HG02981 (cell line): ENCODE data around the gene CYP17A1.
A peak's percentile ranks its signal among the peaks of the same experiment; 100 is the strongest.

Experiments
- ATAC-seq: cut with Tn5 transposase; IDR thresholded peaks from one replicate; pipeline ENCODE4 v1.9.1; 2021; ENCODE audit warnings: mild to moderate bottlenecking, moderate library complexity; ENCODE audit not compliant: unreplicated experiment

CYP17A1 gene

DNA sequence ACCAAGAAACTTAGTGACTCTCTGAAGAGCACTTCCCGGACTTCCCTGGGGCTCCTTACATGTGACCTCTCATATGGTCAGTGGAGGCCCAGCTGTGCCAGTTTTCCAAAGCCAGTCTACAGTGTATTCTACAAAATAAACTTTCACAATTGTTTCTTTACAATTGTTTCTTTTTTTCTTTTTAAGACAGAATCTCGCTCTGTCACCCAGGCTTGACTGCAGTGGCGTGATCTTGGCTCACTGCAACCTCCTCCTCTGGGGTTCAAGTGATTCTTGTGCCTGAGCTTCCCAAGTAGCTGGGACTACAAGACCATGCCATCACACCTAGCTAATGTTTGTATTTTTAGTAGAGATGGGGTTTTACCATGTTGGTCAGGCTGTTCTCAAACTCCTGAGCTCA, 25.9 kb downstream of the CYP17A1 start:
- ATAC-seq: no peak

GRCh38 chr10:102808380-102808779, 28.8 kb downstream of the CYP17A1 start:
- no peak for ATAC-seq

- ATAC-seq: no peak
Observed at GRCh38 chr10:102804382-102805055, 32.7 kb downstream of the CYP17A1 start.

DNA sequence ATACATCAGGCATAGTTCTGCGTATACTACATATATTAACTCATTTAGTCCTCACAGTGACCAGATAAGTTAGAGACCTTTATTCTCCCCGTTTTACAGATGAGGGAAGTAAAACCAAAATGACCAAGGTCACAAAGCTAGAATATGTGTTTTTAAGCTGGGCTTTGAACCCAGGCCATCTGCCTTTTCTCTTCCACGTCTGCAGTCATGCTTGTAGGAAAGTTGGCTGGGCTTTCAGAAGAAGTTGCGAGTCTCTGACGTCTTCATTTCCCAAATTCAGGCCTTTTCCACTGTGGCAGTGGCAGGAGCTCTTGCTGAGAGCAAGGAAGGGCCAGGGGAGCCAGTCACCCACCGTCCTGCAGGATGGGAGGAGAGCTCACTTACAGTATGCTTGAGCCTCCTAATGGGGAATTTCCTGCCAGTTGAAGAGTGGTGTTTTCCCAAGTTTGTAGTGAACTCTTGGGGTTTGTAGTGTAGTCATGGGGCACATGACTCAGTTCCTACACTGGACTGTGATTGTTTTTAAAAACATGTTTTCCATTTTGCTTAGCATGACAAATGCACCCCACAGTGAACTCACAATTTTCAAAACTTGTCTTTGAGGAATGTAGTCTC, 34.2 kb downstream of the CYP17A1 start:
- ATAC-seq: no peak

DNA sequence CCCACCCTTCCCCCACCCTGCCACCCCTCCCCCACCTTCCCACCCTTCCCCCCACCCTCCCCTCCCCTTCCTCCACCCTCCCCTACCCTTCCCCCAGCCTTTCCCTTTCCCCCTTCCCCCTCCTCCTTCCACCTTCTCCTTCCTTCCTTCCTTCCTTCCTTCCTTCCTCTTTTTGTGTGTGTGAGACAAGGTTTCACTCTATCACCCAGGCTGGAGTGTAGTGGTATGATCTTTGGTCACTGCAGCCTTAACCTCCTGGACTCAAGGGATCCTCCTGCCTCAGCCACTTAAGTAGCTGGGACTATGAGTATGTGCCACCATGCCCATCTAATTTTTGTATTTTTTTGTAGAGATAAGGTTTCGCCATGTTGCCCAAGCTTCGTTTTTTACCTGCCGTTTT, 35.2 kb downstream of the CYP17A1 start:
- no peak for ATAC-seq

DNA sequence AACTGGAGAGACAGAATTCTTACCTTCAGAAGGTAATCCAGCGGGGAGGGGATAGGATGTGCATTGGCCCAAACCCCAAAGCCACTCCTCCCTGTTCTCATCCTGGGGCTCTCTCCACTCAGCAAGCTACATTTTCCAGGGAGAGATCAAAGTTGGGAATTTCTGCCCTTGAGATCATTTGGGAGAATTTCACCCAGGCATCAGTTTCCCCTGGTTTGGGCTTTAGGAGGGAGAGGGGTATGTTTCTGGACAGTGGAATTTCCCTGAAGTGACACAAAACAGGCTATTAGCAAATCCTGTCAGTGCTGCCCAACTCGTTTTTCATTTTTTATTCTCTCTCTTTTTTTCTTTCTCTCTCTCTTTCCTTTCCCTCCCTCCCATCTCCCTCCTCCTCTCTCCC, 35.7 kb downstream of the CYP17A1 start:
- no peak for ATAC-seq

DNA sequence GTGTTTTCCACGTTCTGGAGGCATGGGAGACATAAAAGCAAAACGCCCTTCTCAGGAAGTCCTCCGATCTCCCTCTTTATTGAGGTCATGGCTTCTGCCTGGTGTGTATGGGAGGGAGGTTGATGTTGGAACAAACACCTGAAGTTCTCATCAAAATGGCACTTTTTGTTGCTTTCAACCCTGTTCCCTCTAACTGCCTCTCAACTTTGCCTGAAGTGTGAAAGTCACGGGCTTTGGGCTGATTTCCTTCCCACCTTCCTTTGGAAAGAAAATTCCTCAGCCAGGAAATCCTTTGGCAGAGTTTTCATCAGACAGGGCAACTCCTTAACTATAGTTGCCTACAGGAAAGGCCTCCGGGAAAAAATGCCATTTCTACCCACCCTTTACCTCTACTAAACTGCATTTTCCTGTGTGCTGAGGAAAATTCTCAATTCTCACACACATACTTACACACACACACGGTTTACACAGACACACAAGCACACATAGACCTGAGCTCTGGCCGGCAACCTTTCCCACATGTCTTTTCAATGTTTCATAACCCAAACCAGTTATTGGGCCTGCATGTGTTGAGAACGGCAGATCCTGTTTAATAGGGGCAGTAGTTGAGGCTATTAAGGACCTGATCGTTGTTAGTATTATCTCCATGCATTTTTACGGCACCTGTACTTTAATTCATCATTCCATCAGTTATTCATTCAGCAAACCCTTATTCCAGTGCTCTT, 36.4 kb downstream of the CYP17A1 start:
- ATAC-seq: no peak

DNA sequence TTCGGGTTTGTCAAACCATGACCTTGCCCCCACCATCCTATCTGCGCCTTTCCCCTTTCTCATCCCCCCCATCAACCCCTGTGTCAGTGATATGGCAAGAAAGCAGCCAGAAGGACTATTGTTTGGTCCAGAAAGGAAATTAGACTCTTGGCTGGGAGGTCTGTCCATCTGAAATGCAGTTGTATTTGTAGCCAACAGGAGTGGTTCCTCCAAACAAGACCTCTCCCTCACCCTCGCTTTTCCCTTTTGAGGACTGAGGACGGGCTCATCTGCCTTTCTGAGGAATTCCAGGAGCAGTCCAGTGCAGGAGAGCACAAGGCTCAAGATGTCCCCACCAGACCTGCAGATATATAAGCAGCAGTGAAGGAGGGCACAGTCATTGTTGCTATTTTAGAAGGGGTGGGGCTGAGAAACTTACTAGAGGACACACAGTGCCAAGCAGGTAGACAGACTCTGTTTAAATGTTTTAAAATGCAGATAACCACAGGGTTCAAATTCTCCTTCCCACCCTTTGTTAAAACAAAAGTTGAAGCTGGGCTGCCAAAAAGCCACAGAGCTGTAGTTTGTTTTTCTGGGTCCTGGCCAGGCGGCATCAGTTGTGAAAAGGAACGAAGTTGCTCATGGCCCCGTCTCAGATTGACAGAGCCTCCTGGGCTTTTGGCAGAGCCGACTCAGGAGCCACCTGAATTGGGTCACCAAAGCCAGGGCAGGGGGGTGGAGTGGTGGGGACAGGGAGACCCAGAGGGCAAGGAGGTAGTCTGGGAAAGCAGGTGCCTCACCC, 37.3 kb downstream of the CYP17A1 start:
- ATAC-seq: no peak

GRCh38 chr10:102796407-102797176, 40.6 kb downstream of the CYP17A1 start:
- ATAC-seq: peak; percentile 98

DNA sequence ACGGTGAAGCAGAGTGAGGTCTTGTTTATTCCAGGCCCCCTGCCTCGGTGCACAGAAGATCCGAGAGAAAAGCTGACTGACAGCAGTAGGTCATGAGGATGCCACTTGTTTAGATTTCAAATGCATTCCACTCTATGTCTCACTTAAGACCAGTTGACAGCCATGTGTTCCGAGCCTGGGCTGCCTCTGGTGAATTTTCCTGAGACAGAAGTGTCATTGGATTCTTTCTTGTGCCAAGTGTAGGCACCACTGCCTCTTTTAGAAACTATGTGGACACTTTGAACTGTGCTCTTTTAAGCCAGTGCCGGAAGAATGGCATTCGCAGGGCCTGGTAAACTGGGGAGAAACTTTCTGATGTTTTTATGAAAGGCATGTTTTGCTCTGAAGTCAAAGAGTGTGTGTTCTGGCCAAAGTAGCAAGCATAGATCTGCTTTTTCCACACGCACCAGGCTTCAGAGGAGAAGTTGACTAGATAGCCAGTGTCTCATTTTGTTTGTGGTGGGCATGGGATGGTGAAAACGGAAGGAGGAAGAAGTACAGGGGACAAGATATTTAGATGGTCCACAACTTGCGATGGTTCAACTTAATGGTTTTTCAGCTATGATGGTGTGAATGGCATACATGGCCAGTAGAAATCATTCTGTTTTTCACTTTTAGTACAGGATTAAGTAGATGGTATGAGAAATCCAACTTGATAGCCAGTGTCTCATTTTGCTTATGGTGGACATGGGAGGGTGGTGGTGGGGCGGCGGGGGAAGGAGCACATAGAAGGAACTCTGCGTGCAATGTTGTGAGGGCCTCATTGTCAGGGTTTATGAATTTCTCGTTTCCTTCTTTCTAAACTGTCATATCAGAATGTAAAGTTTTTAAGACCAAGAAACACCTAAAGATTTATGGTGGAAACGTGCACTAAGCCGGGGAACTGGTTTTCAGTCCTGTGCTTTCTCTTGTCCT, 41.5 kb downstream of the CYP17A1 start:
- ATAC-seq: peak; percentile 23

- ATAC-seq: no peak
Observed at GRCh38 chr10:102791754-102792395, 45.3 kb downstream of the CYP17A1 start.

- no peak for ATAC-seq
Observed at GRCh38 chr10:102785818-102786217, 51.4 kb downstream of the CYP17A1 start.

GRCh38 chr10:102783568-102783967, 53.6 kb downstream of the CYP17A1 start:
- ATAC-seq: no peak

DNA sequence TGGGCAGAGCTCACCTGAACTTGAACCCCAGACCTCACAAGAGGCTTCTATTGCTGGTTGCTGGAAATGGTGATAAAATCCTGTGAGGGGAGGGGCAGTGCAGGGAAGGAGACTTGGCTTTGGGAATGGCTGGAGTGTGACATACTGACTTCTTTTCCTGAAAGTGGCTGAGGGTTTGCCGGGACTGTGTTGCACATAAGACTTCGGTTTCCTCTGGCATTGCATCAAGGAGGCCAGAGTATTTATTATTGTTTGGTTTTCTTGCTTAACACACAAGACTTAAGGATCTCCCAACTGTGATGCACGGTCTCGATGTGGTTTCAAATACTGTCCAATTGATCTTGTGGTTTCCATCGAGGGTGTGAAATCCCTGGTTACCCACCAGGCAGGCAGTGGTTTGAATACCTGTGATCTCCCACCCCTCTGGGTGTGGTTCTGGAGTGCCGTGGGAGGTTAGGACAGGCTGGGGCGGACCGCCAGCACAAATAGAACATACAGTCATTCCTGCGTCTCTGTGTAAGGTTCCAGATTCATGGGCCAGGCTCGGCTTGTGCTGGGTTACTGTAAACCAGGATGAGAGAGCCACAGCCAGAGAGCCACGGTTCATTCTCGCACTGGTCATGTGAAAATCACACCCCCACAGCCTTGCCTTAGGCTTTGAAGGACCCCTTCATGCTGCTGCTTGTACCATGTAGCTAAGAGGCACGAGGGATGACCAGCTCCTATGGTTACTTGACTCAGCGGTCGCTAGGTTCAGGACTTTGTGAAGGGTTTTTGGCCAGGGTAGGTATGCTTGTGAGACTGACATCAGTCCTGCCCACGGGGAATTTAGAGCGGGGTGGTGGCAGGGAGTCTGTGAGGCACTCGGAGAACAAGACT, 54.3 kb downstream of the CYP17A1 start:
- no peak for ATAC-seq

GRCh38 chr10:102781921-102782557, 55.2 kb downstream of the CYP17A1 start:
- ATAC-seq: no peak

DNA sequence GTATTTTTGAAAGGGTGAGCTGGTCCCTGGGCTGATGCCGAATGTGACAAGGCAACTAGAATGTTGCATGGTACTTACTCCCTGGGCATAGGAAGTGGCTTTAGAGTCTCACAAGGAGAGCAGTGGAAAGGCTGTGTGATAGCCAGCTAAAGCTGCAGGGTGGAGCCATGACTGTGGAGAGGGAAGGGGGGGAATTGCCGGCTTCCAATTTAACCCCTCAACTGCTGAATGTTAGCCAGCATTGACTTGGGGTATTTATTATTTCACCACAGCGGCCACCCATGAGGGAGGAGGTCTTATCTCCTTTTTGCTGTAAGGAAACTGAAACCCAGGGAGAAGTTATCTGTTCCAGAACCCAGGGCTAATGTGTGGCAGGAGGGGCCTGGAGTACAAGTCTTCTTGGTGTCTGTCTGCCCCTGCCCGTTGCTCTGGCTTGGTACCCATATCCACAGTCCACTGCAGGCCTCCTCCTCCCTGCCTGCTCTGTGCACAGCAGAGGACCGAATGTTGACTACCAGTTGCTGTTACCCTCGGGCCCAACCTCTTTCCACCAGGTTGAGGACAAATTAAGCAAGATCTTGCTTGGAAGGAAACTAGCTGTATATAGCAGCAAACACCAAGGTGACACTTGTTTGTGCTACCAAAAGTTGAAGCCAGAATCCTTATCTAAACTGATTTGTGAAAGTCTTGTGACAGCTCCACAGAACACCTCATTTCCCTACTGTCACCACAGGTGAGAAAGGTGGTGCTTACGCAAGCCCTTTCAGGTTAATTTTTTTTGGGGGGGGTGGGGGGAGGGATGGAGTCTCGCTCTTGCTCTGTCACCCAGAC, 55.9 kb downstream of the CYP17A1 start:
- ATAC-seq: no peak
